Type B pancreatic cell (in vitro differentiated cells): ENCODE data around the gene AK4. TPM values are rescaled to one million over a fixed set of nuclear protein-coding genes. Genes with fewer than 3 reads are reported as not detected.

Experiments used
- DNase-seq: peaks from one replicate; pipeline ENCODE4 v3.0.0; 2021; ENCODE audit warnings: mixed read lengths; ENCODE audit not compliant: unreplicated experiment; ENCODE audit errors: extremely low spot score
- H3K27ac Mint-ChIP-seq: 2 replicates; pipeline ENCODE4 v1.8.0; 2021; ENCODE audit warnings: mild to moderate bottlenecking, mixed read lengths
- H3K27me3 Mint-ChIP-seq: 2 replicates; pipeline ENCODE4 v1.8.0; 2021; ENCODE audit warnings: mixed read lengths
- H3K36me3 Mint-ChIP-seq: 2 replicates; pipeline ENCODE4 v1.8.0; 2021; ENCODE audit warnings: mixed read lengths
- H3K4me1 Mint-ChIP-seq: one replicate; pipeline ENCODE4 v1.8.0; 2021; ENCODE audit warnings: mixed read lengths; ENCODE audit not compliant: unreplicated experiment
- H3K4me3 Mint-ChIP-seq: 2 replicates; pipeline ENCODE4 v1.8.0; 2021; ENCODE audit warnings: mild to moderate bottlenecking, mixed read lengths
- H3K9me3 Mint-ChIP-seq: 2 replicates; pipeline ENCODE4 v1.8.0; 2021; ENCODE audit warnings: mixed read lengths
- total RNA-seq: library from RNA; stranded (reverse); gene quantifications from 2 replicates; pipeline ENCODE4 v1.2.1, GENCODE V29; 2021; ENCODE audit warnings: low replicate concordance
- TF ChIP-seq, protein P1 (sequence below): fragments of 200-600 bp; sonication (generic); conservative IDR thresholded peaks from 2 replicates; pipeline ENCODE4 v1.5.0; 2021; ENCODE audit warnings: antibody characterized with exemption, mild to moderate bottlenecking

The AK4 gene
- total RNA-seq, 1 donor from 2014 or later: 35.2 TPM

GRCh38 chr1:65260851-65261473 is 113.0 kb downstream of the AK4 start:
- H3K4me1 Mint-ChIP-seq: peaks cover 6% of the 10 kb centered on the region
- TF ChIP-seq, protein P1, sequence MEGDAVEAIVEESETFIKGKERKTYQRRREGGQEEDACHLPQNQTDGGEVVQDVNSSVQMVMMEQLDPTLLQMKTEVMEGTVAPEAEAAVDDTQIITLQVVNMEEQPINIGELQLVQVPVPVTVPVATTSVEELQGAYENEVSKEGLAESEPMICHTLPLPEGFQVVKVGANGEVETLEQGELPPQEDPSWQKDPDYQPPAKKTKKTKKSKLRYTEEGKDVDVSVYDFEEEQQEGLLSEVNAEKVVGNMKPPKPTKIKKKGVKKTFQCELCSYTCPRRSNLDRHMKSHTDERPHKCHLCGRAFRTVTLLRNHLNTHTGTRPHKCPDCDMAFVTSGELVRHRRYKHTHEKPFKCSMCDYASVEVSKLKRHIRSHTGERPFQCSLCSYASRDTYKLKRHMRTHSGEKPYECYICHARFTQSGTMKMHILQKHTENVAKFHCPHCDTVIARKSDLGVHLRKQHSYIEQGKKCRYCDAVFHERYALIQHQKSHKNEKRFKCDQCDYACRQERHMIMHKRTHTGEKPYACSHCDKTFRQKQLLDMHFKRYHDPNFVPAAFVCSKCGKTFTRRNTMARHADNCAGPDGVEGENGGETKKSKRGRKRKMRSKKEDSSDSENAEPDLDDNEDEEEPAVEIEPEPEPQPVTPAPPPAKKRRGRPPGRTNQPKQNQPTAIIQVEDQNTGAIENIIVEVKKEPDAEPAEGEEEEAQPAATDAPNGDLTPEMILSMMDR: no peak
- DNase-seq: no peak
- no peak overlapping the region for H3K4me3 Mint-ChIP-seq
- H3K27ac Mint-ChIP-seq: no peak overlapping the region
- H3K9me3 Mint-ChIP-seq: no peaks in the 10 kb centered on the region
- no peaks in the 10 kb centered on the region for H3K36me3 Mint-ChIP-seq
- peaks cover 34% of the 10 kb centered on the region for H3K27me3 Mint-ChIP-seq

DNA sequence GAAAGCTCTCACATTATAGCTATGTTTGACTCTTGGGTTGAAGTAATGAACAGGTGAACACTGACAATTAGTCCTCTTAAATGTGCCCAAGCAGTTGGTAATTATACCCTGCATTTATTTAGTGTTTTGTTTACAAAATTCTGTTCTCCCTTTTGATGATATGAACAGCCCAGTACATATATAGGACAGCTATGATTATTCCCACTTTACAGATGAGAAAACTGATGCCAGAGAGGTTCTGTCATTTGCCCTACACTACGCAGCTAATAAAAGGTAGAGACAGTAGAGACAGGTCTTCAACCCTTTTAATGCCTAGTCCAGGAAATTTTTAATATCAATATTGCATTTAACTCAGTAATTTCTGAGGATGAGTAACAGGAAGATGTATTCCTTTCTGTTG is 115.3 kb downstream of the AK4 start:
- DNase-seq: no peak
- Mint-ChIP-seq H3K9me3 (no peaks in the 10 kb centered on the region), H3K36me3 (no peaks in the 10 kb centered on the region), H3K4me1 (peaks cover 10% of the 10 kb centered on the region), H3K4me3 (no peak overlapping the region), H3K27me3 (peaks cover 42% of the 10 kb centered on the region), H3K27ac (no peak overlapping the region)
- TF ChIP-seq, protein P1: no peak

DNA sequence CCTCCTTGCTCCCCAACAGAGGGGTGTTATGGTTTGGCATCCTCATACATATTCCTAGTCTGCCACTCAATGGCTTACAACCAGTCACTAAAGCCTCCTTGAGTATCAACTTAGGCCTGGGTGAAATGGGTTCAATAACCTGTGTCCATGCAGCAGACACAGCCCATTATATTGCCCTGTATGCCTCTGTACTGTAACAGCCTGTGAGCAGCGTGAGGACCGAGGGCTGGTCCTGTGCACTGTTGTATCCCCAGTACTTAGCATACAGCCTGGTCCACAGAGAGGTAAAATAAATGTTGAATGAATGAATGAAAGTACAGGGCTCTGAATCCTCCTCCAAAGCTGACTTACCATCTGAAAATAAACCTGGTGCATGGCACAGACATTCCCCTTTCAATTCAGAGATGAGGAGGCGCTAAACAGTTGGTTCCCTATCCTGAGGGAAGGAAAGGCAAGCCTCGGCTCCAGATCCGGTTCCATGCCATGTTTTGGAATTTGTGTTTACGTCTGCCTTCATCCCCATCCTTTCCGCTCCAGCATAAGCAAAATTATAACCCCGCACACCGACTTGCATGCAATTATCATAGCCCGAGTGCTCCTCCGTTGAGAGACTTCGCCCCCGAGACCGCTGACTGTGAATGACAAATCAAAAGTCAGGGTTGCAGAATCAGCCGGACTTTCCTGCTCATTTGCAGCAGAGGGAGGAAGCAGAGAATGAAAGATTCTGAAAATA is 116.4 kb downstream of the AK4 start:
- H3K27me3 Mint-ChIP-seq: peaks cover 42% of the 10 kb centered on the region
- H3K9me3 Mint-ChIP-seq: no peaks in the 10 kb centered on the region
- H3K36me3 Mint-ChIP-seq: no peaks in the 10 kb centered on the region
- H3K4me3 Mint-ChIP-seq: peak overlapping the region; percentile 90
- H3K27ac Mint-ChIP-seq: peak overlapping the region; percentile 29
- no peak for DNase-seq
- H3K4me1 Mint-ChIP-seq: peaks cover 10% of the 10 kb centered on the region
- TF ChIP-seq, protein P1: no peak

GRCh38 chr1:65265296-65265650 is 117.3 kb downstream of the AK4 start:
- Mint-ChIP-seq H3K36me3 (no peaks in the 10 kb centered on the region), H3K9me3 (no peaks in the 10 kb centered on the region), H3K27me3 (peaks cover 39% of the 10 kb centered on the region), H3K27ac (no peak overlapping the region), H3K4me1 (peaks cover 10% of the 10 kb centered on the region), H3K4me3 (peak overlapping the region; percentile 90)
- TF ChIP-seq, protein P1: no peak
- no peak for DNase-seq

DNA sequence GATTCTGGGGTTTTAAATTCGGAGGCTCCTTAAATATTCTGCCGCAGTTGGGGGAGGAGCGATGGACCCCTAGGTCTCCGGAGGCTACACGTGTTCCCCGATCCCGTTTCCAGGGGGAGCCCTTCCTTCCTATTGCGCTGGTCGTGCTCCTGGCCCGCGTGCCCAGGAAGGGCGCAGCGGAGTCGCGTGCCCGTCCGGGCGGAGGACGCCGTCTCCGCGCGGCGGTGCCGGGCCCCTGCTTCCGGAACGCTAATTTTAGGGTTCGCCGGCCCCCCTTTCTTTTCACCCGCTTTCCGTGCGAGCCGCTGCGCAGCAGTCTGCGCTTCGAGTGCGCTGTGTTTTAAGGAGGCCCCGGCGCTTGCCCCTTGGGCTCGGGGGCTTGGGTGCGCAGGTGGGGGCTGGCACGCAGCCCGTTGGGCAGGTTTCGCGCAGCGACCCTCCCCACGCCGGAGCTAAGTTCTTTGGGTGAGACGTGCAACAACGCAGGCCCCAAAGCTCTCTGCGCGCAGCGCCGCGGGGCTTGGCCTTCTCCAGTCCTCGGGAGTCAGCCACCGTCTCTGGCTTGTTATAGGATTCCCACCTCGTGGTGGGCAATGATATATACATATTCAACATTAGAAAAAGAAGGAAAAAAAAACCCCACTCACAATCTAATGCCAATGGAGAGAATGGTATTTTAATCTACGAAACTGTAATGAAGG is 117.8 kb downstream of the AK4 start:
- DNase-seq: peak; percentile 74
- H3K27ac Mint-ChIP-seq: peak overlapping the region; percentile 9
- TF ChIP-seq, protein P1: peak; percentile 42
- peak overlapping the region; percentile 90 for H3K4me3 Mint-ChIP-seq
- no peaks in the 10 kb centered on the region for H3K36me3 Mint-ChIP-seq
- H3K4me1 Mint-ChIP-seq: peaks cover 10% of the 10 kb centered on the region
- no peaks in the 10 kb centered on the region for H3K9me3 Mint-ChIP-seq
- peaks cover 38% of the 10 kb centered on the region for H3K27me3 Mint-ChIP-seq
